ENCODE results near the gene SELENON. TPM values are rescaled to one million over a fixed set of nuclear protein-coding genes. Genes with fewer than 3 reads are reported as not detected.

SELENON gene
- total and polyA plus RNA-seq, 2 donors from 2014 or later = 69.3 to 116 TPM

DNA sequence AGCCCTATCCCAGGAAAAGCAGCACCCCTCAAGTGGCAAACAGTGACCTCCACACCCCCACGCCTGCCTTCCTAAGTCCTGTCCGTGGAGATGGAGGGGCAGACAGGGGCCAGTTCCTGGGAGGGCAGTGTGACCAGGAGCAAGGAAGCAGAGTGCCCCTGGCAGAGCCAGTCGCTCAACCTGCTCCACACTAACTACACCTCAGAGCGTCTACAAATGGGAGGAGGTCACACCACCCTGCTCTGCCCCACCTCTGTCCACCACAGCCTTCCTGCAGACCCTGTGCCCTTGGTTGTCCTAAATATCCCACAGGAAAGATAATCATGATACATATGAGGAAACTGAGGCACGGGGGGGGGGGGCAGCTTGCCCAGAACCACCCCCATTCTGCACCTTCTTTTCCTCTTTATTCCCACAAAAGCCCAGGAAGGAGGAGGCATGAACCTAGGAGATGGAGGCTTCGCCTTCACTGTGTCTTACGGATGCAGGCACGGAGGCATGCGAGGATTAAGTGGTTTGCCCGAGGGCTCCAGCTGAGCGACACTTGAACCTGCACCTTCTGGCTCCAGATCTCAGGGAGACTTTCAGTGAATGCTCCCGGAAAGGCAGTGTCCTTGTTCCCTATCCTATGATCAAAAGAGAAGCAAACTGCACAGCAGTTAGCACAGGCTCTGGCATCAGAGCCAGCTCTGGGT is 42.7 kb upstream of the SELENON start:
- TF ChIP-seq, protein P1, sequence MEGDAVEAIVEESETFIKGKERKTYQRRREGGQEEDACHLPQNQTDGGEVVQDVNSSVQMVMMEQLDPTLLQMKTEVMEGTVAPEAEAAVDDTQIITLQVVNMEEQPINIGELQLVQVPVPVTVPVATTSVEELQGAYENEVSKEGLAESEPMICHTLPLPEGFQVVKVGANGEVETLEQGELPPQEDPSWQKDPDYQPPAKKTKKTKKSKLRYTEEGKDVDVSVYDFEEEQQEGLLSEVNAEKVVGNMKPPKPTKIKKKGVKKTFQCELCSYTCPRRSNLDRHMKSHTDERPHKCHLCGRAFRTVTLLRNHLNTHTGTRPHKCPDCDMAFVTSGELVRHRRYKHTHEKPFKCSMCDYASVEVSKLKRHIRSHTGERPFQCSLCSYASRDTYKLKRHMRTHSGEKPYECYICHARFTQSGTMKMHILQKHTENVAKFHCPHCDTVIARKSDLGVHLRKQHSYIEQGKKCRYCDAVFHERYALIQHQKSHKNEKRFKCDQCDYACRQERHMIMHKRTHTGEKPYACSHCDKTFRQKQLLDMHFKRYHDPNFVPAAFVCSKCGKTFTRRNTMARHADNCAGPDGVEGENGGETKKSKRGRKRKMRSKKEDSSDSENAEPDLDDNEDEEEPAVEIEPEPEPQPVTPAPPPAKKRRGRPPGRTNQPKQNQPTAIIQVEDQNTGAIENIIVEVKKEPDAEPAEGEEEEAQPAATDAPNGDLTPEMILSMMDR (IDR thresholded peaks at IDR 0.05; ENCODE audit: borderline replicate concordance, extremely low read depth, insufficient read depth) = no peak
- intact Hi-C loops (cut with DNase I) = no loop called here
- Histone ChIP-seq H3K4me1 (ENCODE audit: control insufficient read depth in 2 of 3, insufficient read depth in 2 of 3, low read depth in 1 of 3, low read length in 3 of 3) (peaks cover 0 to 18% (median 15%) of the 10 kb centered on the region in 3 donors), H3K9me3 (ENCODE audit: control insufficient read depth in 2 of 3, insufficient read depth in 1 of 3, low read length in 3 of 3) (no peaks in the 10 kb centered on the region), H3K27ac (ENCODE audit: low read depth in 2 of 2, low read length in 2 of 2) (no peak overlapping the region), H3K27me3 (ENCODE audit: control insufficient read depth, insufficient read depth, low read length) (no peaks in the 10 kb centered on the region), H3K9ac (ENCODE audit: low read length in 3 of 3) (no peak overlapping the region), H3K36me3 (ENCODE audit: control insufficient read depth in 2 of 3, insufficient read depth in 3 of 3, low read length in 3 of 3) (peaks cover 0 to 9% (median 7%) of the 10 kb centered on the region in 3 donors), H3K4me3 (ENCODE audit: low read length in 3 of 3) (no peak overlapping the region)
- no peak for DNase-seq
- no peak for FAIRE-seq

DNA sequence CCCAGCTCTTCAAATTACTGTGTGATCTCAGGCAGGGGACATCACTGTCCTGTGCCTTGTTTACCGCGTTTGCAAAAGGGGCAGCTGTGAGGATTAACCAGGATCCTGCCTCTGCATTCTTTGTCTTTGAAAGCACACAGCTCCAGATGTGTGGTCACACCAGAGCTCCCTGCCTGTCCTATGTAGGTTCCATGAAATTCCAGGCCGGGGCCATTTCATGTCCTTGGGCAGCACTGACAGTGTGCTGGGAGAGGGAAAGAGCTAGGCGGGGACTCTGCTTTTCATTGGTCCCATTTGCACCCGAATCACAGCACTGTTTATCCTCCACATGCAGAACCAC is 42.2 kb upstream of the SELENON start:
- Histone ChIP-seq H3K27ac (ENCODE audit: low read depth in 2 of 2, low read length in 2 of 2) (no peak overlapping the region), H3K4me3 (ENCODE audit: low read length in 3 of 3) (no peak overlapping the region), H3K9ac (ENCODE audit: low read length in 3 of 3) (no peak overlapping the region), H3K4me1 (ENCODE audit: control insufficient read depth in 2 of 3, insufficient read depth in 2 of 3, low read depth in 1 of 3, low read length in 3 of 3) (peaks cover 0 to 18% (median 15%) of the 10 kb centered on the region in 3 donors), H3K36me3 (ENCODE audit: control insufficient read depth in 2 of 3, insufficient read depth in 3 of 3, low read length in 3 of 3) (peaks cover 0 to 9% (median 7%) of the 10 kb centered on the region in 3 donors), H3K27me3 (ENCODE audit: control insufficient read depth, insufficient read depth, low read length) (no peaks in the 10 kb centered on the region), H3K9me3 (ENCODE audit: control insufficient read depth in 2 of 3, insufficient read depth in 1 of 3, low read length in 3 of 3) (no peaks in the 10 kb centered on the region)
- TF ChIP-seq, protein P1 (IDR thresholded peaks at IDR 0.05; ENCODE audit: borderline replicate concordance, extremely low read depth, insufficient read depth) = no peak
- FAIRE-seq (no peak), DNase-seq (no peak)
- intact Hi-C loops (cut with DNase I) = no loop called here

DNA sequence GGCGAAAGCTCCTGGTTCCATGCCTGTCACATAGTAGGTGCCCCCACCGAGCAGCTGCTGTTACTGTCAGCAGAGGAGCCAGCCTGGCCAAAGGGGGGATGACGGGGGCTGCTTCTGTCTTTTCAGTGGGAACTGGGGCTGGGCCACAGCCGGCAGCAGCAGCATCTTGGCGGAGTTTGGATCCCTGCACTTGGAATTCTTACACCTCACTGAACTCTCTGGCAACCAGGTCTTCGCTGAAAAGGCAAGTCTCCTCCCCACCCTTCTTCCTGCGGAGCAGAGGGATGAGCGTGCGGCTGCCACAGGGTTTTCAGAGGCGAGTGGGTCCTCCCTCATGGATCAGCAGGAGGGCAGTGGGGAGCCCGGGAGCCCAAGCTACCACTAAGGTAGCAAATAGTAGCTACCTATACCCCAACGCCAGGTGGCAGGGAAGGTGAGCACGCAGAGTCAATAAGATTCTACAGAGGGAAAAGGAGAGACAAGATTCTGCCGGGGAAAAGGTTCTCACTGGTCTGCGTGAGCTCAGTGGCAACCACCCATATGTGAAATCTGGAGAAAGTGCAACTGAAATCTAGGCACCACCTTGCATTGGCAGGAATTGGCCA is 41.4 kb upstream of the SELENON start:
- Histone ChIP-seq H3K9me3 (ENCODE audit: control insufficient read depth in 2 of 3, insufficient read depth in 1 of 3, low read length in 3 of 3) (no peaks in the 10 kb centered on the region), H3K4me1 (ENCODE audit: control insufficient read depth in 2 of 3, insufficient read depth in 2 of 3, low read depth in 1 of 3, low read length in 3 of 3) (peaks cover 0 to 18% (median 15%) of the 10 kb centered on the region in 3 donors), H3K27ac (ENCODE audit: low read depth in 2 of 2, low read length in 2 of 2) (no peak overlapping the region), H3K9ac (ENCODE audit: low read length in 3 of 3) (no peak overlapping the region), H3K4me3 (ENCODE audit: low read length in 3 of 3) (no peak overlapping the region), H3K36me3 (ENCODE audit: control insufficient read depth in 2 of 3, insufficient read depth in 3 of 3, low read length in 3 of 3) (peaks cover 0 to 7% (median 6%) of the 10 kb centered on the region in 3 donors), H3K27me3 (ENCODE audit: control insufficient read depth, insufficient read depth, low read length) (no peaks in the 10 kb centered on the region)
- DNase-seq (no peak), FAIRE-seq (no peak)
- TF ChIP-seq, protein P1 (IDR thresholded peaks at IDR 0.05; ENCODE audit: borderline replicate concordance, extremely low read depth, insufficient read depth) = no peak
- intact Hi-C loops (cut with DNase I) = no loop called here

Data from kidney (tissue), 14 donors.